ENCODE results near the gene POLD2. TPM values are rescaled to one million over a fixed set of nuclear protein-coding genes. Genes with fewer than 3 reads are reported as not detected.

POLD2 gene
- total RNA-seq, 1 experiment from 2014 or later = 149 TPM

- DNase-seq (ENCODE audit: low spot score) = no peak
These were observed 20.3 kb downstream of the POLD2 start for GRCh38 chr7:44102846-44103565.

- DNase-seq (ENCODE audit: low spot score) = peak; percentile 56
These were observed 21.1 kb downstream of the POLD2 start for GRCh38 chr7:44101966-44102845.

GRCh38 chr7:44101303-44101965 lies 21.9 kb downstream of the POLD2 start:
- no peak for DNase-seq (ENCODE audit: low spot score)

- DNase-seq (ENCODE audit: low spot score) = peak; percentile 62
These were observed 22.7 kb downstream of the POLD2 start for GRCh38 chr7:44100458-44101302.

- no peak for DNase-seq (ENCODE audit: low spot score)
These were observed 23.7 kb downstream of the POLD2 start for GRCh38 chr7:44099669-44100068.

GRCh38 chr7:44098092-44099068 lies 25.0 kb downstream of the POLD2 start:
- no peak for DNase-seq (ENCODE audit: low spot score)

GRCh38 chr7:44097064-44097932 lies 26.1 kb downstream of the POLD2 start:
- no peak for DNase-seq (ENCODE audit: low spot score)

GRCh38 chr7:44096326-44096881 lies 26.9 kb downstream of the POLD2 start:
- DNase-seq (ENCODE audit: low spot score) = no peak

- no peak for DNase-seq (ENCODE audit: low spot score)
These were observed 27.6 kb downstream of the POLD2 start for GRCh38 chr7:44095781-44096180.

GRCh38 chr7:44094883-44095592 lies 28.3 kb downstream of the POLD2 start:
- no peak for DNase-seq (ENCODE audit: low spot score)

GRCh38 chr7:44094365-44094764 lies 29.0 kb downstream of the POLD2 start:
- DNase-seq (ENCODE audit: low spot score) = no peak

- DNase-seq (ENCODE audit: low spot score) = no peak
These were observed 30.2 kb downstream of the POLD2 start for GRCh38 chr7:44093102-44093641.

- peak; percentile 79 for DNase-seq (ENCODE audit: low spot score)
These were observed 35.2 kb downstream of the POLD2 start for GRCh38 chr7:44087911-44088838.

- DNase-seq (ENCODE audit: low spot score) = no peak
These were observed 36.7 kb downstream of the POLD2 start for GRCh38 chr7:44086627-44087026.

- DNase-seq (ENCODE audit: low spot score) = no peak
These were observed 37.8 kb downstream of the POLD2 start for GRCh38 chr7:44085546-44085945.

GRCh38 chr7:44084701-44085100 lies 38.6 kb downstream of the POLD2 start:
- no peak for DNase-seq (ENCODE audit: low spot score)

GRCh38 chr7:44083796-44084195 lies 39.6 kb downstream of the POLD2 start:
- no peak for DNase-seq (ENCODE audit: low spot score)
